Ureter (tissue), 1 donor: ENCODE data around the gene RUNX1. TPM values are rescaled to one million over a fixed set of nuclear protein-coding genes. Genes with fewer than 3 reads are reported as not detected.
"Not testable (repeated sequence)": the region's sequence is repeated elsewhere in the genome, so short reads cannot be mapped to it uniquely, and the experiment has no call there.

Experiments
- DNase-seq: peaks from one replicate; pipeline ENCODE4 v3.0.0-alpha.2; 2020; ENCODE audit warnings: low spot score
- total RNA-seq: library from RNA; stranded (reverse); gene quantifications from one replicate; pipeline ENCODE4 v1.2.4, GENCODE V29; 2023
- donor health status: DM: yes; HTN: yes; CAD: no.

Gene RUNX1
- total RNA-seq, 1 donor from 2014 or later: 84.0 TPM

DNA sequence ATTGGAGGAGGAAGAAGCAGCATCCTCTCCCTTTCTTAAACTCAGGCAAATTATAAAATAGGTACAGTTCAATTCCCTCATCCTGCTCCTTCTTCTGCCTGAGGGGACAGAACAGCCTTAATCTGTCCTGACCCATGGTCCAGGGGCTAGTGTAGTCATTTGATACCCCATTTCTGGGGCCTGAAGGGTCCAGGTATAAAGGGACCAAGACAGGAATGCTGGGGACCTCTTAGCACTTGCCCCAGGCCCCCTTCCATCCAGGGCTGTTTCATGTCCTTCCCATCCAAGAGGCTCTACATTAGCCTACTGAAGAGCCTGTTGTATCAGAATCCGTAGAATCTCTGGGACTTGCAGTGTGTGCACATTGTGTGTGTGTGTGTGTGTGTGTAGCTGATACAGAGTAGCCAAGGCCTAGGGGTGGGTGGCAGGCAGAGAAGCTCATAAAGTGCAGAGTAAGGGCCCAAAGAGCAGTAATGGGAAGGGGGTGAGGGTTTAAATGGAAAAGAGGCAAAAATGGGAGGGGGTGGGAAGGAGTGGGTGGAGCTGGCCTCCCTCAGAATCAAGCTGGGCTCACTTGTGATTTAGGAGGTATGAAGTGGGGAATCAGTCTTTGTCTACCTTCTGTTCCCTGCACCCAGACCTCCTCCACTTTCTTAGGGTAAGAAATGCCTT is 32.4 kb downstream of the RUNX1 start:
- DNase-seq: no peak

DNA sequence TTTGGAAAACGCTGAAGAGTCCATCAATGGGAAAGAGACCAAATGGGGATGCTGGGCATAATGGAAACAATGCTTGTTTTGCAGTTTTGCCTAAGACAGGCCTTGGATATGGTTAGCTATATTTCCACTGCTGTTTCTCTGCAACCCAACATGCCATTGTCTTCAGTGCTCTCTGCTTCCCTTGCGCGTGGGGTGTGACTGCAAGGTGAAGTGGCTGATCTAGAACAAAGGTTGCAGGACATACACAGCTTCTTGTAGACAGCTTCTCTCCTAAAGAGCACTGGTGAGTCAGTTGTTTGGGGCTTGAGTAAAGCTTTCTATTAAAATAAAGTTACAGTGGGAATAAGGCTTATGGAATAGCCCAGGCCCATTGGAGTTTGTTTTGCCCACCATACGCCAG is 33.0 kb downstream of the RUNX1 start:
- no peak for DNase-seq

DNA sequence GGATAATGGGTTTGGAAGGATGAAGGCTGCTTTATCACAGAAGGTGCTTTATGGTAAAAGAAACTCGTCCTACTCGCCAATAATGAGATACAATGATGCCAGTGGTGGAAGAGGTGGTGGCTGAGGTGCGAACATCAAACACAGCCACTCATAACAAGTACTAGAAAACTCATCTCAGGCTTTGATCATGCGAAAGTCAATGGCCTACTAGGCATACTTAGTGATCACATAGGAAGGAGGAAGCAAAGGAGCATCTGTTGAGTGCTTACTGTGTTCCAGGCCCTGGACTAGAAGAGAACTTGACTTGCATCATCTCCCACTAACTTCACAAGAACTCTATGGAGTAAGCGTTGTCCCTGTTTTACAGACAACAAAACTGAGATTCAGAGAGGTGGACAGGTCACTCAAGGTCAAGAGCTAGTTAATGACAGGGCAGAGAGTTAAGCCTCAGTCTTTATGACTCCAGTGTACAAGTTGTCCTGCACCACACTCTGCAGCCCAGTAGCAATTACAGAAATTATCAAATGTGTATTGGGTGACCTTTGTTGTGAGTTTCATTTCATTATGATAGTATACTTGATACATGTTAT is 33.6 kb downstream of the RUNX1 start:
- DNase-seq: no peak

DNA sequence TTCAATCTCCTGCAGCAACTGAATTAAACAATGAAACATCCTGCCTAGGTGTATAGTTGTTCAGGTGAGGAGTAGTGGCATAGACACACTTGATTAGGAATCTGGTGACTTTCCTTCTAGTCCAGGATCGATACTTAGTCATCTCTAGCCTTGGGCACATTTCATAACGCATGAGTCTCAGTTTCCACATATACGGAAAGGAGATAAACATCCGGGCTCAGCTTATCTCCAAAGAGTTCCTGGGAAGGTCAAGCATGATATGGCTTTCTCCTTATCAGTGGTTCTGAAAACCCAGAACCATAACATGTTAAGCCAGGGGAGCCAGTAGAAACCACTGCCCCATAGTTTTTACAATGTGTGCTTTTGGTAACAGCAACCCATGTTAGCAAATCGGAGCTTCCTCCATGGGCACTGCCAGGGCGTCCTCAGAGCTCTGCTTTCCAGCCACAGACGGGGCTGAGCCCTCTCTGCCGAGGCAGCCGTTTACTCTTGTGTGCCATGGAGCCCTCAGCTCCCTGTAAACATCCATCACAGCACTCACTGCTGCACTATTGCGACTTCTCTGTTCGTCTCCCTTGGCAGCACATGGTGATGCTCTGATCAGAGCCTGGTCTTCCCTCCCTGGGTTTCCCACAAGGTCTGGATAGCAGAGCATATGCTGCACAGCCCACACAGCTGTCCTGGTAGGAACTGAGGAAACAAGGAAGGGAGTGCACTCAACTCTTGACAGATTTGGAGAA is 34.6 kb downstream of the RUNX1 start:
- DNase-seq: no peak

DNA sequence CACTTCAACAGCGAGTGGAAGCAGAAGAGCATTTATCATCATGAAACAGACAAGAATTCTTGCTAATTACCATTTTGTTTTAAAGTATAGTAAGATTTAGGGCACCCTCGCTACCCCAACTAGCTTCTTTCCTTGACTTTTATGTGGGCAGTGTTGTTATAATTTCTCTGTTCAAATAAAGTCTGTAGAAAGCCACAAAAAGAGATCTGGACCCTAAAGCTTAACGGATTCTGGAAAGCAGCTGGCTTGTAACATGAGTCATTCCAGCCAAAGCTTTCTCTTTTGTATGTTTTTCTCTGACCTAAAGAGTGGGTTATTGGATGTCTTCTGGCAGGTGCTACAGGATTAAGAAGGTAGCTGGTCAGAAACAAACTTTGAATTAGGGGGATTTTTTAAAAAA is 37.4 kb downstream of the RUNX1 start:
- DNase-seq: no peak

DNA sequence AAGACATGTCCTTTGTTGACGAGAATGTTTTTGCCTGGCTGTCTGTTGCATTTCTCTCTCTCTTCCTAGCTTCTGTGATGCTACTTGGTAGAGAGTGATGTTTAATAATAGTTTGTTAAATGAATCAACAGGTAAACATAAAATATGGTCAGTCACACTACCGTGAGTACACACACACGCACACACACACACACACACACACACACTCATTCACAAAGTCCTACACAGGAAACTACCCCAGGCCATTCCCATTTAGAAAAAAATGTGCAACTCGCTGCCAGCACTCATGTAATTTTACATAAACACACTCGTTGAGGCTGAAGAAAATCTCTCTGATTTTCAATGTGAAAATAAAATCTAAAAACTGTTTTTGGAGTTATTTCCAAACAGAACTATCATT is 38.7 kb downstream of the RUNX1 start:
- no peak for DNase-seq

DNA sequence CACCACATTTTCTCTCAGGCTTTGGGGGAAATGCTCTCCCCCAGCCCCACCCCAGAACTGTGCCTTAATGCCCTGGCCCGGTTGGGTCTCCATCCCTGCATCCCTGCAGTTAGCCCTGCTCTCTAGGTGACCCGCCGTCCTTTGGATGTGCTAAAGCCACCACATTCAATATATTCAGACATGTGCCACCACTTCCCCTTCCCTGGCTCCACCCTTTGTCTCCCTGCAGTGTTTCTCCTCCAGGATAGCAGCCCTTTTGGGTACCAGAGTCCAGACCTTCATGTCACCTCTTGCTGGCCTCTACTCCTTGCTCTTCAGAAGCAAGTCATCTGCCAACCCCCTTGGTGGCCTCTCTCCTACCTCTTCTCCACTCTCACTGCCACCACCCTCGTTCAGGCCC is 41.8 kb downstream of the RUNX1 start:
- DNase-seq: no peak

DNA sequence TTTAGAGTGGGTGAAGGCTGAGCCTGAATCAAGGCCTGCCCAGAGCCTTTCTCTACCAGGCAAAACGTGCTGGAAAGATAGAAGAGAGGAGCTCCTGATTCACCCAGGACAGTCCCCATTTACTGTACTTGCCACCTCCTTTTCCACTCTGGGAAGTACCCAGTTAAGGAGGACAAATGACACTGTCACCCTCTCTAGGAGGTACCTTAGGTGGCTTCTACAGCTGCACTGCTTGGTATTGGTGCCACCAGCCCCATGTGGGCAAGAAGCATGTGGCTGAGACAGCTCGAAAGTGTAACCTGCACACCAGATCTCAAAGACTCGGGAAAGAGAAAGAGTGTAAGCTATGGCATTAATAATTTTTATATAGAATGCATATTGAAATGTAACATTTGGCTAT is 42.3 kb downstream of the RUNX1 start:
- no peak for DNase-seq

DNA sequence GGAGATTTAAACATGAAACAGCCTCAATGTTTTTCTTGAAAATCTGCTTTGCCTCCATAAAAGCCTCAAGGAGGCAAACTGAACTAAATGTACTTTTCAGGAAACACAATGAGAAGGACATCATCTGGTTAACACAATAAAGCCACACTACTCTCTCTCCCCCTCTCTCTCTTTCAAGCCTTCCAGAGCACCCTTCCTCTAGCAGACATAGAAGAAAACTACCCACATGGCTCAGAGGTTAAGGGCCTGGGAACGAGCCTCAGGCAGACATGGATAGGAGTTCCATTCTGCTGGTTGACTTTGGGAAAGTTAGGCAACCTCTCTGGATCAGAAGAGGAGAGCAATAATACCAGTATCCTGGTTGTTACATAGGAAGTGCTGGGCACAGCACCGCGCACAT is 42.9 kb downstream of the RUNX1 start:
- no peak for DNase-seq

DNA sequence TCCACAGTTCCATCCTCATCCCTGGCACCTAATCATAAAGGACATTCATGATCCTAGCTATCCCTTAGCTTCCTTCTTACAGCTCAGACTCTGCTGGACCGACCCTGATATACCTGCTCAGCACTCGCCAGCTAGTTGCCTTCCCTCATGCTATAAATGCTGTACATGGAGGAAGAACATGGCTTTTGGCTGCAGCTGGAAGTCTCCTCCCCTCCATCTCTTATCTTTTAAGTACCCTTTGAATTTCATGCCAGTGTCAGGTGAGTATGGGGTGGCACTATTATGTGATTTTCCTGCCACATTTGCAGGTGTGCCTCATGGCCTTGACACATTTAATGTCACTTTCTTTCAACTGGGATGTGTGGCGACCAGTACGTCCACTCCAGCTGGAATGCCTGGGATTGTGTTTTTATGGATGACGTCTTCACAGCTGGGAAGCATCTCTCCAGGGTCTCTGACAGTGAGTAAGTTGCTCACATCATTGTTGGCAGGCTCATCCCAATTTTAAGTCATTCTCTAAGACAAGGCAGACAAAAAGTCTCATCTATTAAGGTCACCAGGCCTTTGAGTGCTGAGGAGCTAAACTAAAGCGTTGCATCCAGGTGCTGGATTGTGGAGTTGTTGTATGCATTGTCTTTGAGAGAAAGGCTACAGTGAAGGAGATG is 43.4 kb downstream of the RUNX1 start:
- DNase-seq: no peak

DNA sequence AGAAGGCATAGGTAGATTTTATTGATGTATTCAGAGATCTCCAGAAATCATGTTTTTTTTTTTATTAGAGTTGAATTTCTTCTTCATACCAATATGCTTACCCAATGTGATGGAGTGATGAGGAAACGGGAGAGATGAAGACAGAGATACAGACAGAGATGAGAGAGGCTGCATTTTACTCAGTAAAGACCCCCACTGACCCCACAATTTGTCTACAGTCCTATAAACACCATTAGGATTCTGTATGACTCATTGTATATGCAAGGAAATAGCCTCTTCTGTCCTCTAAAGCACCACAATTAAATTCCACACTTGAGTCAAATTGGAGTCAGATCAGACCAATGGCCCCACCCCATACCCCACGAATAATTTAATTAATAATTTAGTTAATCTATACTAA is 44.0 kb downstream of the RUNX1 start:
- no peak for DNase-seq

DNA sequence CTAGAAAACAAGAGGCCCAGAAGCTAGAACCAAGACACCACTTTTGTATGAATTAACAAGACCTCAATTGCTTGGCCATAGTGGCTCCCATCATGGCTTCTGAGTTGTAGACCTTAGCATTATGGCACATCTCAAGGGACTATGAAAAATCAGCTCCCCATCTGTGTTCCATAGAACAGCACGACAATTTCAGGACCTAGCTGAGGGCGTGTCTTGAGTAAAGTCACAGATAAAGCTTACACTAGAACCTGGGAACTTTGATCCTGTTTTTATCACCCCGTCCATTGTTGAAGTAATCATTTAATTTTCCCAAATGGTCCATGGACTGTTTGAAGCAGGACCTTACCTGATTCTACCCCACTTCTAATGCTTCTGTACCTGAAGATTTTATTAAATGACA is 44.8 kb downstream of the RUNX1 start:
- no peak for DNase-seq

DNA sequence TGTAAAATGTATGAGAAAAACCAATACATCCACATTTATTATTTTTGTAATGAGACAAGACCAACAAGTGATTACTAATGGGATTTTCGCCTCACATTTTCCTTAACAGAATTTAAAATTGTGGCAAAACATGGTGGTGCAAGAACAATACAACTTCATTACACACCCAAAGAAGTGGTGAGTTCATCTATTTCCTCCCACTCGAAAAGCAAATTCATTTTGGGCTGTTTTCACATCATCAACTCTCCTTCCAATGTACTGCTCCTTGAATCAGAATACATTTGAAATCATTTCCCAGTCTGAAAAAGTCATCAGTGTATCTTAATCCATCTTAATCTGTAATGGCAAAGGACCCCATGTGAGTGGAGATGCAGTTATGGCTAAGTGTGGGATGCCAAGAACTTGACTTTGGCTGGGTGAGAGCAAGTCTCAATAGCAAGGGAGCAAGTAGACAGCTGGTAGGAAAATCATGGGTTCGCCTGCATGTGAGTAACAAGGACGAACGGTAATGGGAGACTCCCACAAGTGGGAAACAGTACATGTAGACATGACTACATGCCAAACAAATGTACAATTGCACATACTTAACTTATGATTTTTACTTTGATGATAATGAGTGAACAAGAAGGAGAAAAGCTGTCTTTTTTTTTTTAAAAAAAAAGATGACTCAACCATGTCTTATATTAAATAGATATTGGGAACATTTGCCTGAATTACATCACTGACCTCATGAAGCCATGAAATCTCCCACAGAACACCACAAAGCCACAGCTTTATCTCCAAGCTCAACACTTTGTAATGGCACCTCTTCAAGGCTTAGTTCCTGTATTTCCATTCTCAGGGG is 46.0 kb downstream of the RUNX1 start:
- DNase-seq: no peak

DNA sequence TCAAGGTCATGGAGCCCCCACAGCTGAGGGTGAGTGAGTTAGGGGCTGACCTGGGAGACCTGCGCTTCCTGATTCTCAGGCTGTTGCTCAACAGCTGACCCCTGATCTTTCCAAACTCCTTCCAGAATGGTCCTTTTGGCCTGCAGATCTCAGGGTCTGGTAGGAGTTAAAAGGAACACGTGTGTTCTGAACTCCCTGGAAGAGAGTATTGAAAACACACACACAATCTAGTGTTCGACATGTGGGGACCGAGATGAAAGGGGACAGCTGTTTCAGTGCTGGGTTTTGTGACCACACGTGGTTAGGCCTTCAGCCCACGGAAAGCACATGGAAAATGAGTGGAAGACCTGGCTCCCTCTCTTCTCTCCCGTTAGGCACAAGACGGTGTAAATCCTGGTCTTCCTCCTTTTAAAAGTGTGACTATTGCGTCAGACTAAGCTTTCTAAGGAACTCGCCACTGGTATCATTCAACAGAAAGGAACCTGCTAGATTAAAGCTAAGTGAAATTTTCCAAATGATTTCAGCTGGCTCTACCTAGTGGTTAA is 49.6 kb downstream of the RUNX1 start:
- DNase-seq: no peak

DNA sequence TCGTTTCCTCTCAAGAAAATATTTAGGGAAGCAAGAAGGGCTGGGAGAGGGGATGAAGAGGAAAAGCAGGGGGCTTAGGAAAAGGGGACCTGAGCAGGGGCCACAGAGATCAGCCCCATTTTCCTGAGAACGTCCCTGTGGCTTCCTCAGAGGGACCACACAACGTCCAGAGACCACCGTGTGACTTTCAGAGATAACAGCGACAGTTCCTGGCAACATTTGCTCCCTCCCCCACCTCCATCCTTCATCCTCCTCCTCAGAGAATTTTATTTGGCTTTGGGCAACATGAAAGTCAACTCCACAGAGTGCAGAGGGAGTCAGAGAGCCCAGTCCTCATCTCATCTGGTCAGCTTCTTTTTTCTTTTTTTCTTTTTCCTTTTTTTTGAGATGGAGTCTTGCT is 50.9 kb downstream of the RUNX1 start:
- no peak for DNase-seq

DNA sequence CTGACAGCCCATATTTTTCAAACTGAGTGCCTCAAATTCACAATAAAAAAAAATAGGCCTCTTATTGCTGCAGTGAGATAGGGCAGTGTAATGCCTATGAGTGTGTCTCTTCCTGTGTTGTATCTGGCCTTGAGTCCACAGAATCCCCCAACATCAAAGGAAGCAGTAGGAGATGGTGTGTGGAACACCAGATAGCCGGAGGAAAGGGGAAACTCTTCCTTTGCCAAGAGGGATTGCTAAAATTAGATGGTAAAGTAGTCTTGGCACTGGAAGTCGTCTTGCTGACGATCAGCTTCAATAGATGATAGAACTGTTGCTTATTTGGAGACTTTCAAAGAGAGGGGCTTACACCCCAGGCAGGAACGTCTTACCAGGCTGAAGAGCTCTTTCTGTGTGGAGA is 51.8 kb downstream of the RUNX1 start:
- DNase-seq: no peak

DNA sequence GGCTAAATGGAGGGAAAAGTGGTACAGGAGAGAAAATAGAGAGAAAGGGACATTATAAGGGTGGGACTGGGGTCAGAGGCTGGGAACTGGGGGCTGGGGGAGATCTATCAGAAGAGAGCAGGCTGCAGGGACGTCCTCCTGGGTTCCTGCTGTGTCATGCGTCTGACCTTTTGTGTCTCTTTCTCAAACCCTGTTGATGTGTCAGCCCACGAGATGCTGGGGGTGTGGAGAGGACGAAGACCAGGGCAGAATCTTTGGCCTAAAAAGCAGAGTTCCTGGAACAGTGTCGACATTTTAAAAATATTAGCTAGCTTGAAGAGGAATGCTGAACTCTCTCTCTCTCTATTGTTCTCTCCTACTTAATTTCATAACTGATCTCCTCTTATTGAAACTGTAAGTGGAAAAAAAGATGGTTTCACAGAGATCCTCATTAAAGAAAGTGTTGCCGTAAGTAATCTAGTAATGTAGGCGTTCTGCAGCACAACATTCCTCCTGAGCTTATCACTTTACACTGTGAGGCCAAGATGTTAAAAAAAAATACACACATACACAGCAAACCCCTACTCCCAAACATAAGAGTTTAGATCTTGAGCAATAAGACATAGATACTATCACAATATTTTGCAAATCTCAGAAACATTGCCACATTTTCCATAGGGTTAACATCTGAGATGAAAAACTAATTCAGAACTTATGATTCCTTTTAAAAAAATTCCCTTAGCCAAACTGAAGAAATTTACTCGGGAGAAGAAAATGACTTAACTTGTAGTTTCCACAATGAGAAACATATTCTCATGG is 52.6 kb downstream of the RUNX1 start:
- no peak for DNase-seq

DNA sequence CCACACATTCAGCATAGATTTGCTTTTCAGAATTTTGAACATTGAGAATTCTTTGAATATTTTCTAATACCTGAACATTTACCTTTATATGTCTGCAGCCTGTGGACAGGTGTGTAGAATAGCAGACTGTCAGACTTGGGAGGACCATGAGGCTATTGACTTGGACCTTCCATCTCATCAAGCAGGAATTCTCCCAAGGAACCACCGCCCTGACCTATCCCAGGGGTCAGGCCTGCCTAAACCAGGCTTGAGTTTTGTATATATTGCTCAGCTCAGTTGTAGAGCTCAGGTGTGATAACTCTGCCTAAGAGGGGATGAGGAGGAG is 53.2 kb downstream of the RUNX1 start:
- DNase-seq: no peak

DNA sequence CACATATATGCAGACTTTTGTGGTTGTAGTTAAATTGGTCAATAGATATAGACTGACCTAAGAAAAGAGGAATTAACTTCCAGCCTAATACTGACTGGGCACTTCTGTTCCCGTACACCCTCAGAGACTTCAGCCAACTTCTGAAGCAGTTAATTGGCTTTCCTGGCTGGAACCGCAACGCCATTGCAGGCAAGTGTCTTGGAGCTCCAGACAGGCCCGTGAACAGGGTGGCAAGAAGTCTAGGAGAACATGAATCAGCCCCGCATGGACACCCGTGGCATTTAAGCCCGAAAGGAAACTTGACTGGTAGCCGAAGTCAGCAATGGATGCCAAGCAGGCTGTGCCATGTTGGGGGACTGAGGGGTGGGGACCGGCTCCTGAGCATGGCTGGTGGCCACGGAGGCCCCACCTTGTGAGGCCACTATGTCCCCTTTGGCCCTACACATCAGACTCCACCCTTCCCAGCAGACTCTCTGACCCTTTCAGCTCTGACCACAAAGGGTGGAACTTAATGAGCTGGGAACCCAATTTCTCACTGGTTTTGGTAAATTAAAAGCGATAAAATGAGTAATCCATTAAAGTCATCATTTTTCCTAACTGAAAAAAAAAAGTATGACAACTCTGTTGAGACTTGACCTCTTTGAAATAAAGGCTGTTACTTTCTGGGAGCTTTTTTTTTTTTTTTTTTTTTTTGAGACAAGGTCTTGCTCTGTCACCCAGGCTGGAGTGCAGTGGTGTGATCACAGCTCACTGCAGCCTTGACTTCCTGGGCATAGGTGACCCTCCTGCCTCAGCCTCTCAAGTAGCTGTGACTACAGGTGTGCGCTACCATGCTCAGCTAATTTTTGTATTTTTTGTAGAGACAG is 54.1 kb downstream of the RUNX1 start:
- DNase-seq: no peak

DNA sequence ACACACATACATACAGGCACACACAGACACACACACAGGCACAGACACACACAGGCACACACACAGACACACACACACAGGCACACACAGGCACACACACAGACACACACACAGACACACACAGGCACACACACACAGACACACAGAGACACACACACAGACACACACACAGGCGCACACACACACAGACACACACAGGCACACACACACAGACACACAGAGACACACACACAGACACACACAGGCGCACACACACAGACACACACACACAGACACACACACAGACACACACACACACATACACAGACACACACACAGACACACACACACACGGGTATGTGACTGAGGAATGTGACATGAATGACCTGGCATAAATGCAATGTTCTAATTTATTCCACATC is 55.6 kb downstream of the RUNX1 start:
- DNase-seq: not testable (repeated sequence)
